Lower leg skin (tissue), 3 donors: ENCODE results near the gene CTXND1.

ENCODE experiments used
- CTCF ChIP-seq, 3 donors: fragments of 450-650 bp; IDR thresholded peaks; one replicate each; pipeline ENCODE4 v1.5.1; 2016; ENCODE audit warnings: antibody characterized with exemption in 3 of 3, mild to moderate bottlenecking in 3 of 3, moderate library complexity in 2 of 3
- POLR2A ChIP-seq, 2 donors: fragments of 450-650 bp; IDR thresholded peaks; one replicate each; pipeline ENCODE4 v1.6.1; 2016 to 2017; ENCODE audit warnings: antibody characterized with exemption in 2 of 2, mild to moderate bottlenecking in 1 of 2, moderate library complexity in 1 of 2

- TF ChIP-seq POLR2A (IDR thresholded peaks at IDR 0.05) (no peak), CTCF (IDR thresholded peaks at IDR 0.05) (no peak)
These were observed 33.4 kb upstream of the CTXND1 start for GRCh38 chr15:80285379-80285778.
